ENCODE measurements around the gene ARHGAP27. TPM values are rescaled to one million over a fixed set of nuclear protein-coding genes. Genes with fewer than 3 reads are reported as not detected.

ARHGAP27 gene
- total and polyA plus RNA-seq, 2 of the 13 experiments (the other 11 are each of a cell fraction or from before 2014, with no cell fraction given) = 15.5 to 18.9 TPM

DNA sequence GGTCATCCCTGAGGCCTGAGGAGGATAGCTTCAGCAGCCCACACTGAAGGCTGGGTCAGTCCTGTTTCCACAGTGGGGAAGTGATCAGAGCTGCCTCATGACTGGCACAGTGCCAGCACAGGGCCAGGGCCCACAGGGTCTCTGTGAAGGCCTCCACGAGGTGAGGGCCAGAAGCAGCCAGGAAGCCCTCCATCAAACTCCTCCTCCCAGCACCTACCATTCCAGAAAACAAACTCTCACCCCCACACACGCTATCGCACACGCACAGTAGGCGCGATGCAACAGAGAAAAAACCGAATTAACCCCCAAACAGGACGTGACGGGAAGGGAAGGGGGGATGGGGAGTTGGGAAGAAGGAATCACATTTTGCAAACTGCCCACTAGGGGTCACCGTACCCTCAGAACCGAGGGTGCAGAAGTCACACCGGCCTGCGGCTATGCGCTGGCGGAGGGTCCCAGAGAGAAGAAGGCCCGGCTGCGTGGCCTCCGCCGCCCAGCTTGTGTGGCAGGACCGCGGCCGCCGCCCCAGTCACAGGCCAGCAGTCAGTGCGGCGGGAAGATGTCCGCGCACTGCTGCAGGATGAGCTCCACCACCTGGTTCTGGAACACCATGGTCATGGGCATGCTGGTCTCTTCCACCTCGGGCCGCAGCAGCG, 37.6 kb downstream of the ARHGAP27 start (continued):
- TF ChIP-seq, protein P1, sequence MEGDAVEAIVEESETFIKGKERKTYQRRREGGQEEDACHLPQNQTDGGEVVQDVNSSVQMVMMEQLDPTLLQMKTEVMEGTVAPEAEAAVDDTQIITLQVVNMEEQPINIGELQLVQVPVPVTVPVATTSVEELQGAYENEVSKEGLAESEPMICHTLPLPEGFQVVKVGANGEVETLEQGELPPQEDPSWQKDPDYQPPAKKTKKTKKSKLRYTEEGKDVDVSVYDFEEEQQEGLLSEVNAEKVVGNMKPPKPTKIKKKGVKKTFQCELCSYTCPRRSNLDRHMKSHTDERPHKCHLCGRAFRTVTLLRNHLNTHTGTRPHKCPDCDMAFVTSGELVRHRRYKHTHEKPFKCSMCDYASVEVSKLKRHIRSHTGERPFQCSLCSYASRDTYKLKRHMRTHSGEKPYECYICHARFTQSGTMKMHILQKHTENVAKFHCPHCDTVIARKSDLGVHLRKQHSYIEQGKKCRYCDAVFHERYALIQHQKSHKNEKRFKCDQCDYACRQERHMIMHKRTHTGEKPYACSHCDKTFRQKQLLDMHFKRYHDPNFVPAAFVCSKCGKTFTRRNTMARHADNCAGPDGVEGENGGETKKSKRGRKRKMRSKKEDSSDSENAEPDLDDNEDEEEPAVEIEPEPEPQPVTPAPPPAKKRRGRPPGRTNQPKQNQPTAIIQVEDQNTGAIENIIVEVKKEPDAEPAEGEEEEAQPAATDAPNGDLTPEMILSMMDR (CRISPR knock-in tag; IDR thresholded peaks at IDR 0.05) = peak; percentile 97
- TF ChIP-seq RAD21 (CRISPR knock-in tag; IDR thresholded peaks at IDR 0.05) (peak; percentile 96), ZNF781 (CRISPR knock-in tag; IDR thresholded peaks at IDR 0.05; ENCODE audit: borderline replicate concordance, not compliant biosample characterization) (peak; percentile 48), ERF (CRISPR knock-in tag; IDR thresholded peaks at IDR 0.05) (peak; percentile 74; the same call in 1 of the 2 replicates), DNMT1 (CRISPR knock-in tag; IDR thresholded peaks at IDR 0.05) (peak; percentile 74; the same call in 1 of the 2 replicates), NR2F6 (IDR thresholded peaks at IDR 0.05) (no peak), NR2F6 (CRISPR knock-in tag; IDR thresholded peaks at IDR 0.05) (peak; percentile 27; the same call in 1 of the 2 replicates), PITX1 (CRISPR knock-in tag; IDR thresholded peaks at IDR 0.05) (peak; percentile 21; the same call in 1 of the 2 replicates)
- TF ChIP-seq, protein P2, sequence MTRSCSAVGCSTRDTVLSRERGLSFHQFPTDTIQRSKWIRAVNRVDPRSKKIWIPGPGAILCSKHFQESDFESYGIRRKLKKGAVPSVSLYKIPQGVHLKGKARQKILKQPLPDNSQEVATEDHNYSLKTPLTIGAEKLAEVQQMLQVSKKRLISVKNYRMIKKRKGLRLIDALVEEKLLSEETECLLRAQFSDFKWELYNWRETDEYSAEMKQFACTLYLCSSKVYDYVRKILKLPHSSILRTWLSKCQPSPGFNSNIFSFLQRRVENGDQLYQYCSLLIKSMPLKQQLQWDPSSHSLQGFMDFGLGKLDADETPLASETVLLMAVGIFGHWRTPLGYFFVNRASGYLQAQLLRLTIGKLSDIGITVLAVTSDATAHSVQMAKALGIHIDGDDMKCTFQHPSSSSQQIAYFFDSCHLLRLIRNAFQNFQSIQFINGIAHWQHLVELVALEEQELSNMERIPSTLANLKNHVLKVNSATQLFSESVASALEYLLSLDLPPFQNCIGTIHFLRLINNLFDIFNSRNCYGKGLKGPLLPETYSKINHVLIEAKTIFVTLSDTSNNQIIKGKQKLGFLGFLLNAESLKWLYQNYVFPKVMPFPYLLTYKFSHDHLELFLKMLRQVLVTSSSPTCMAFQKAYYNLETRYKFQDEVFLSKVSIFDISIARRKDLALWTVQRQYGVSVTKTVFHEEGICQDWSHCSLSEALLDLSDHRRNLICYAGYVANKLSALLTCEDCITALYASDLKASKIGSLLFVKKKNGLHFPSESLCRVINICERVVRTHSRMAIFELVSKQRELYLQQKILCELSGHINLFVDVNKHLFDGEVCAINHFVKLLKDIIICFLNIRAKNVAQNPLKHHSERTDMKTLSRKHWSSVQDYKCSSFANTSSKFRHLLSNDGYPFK (CRISPR knock-in tag; IDR thresholded peaks at IDR 0.05; ENCODE audit: borderline replicate concordance) = no peak
- TF ChIP-seq, protein P3, sequence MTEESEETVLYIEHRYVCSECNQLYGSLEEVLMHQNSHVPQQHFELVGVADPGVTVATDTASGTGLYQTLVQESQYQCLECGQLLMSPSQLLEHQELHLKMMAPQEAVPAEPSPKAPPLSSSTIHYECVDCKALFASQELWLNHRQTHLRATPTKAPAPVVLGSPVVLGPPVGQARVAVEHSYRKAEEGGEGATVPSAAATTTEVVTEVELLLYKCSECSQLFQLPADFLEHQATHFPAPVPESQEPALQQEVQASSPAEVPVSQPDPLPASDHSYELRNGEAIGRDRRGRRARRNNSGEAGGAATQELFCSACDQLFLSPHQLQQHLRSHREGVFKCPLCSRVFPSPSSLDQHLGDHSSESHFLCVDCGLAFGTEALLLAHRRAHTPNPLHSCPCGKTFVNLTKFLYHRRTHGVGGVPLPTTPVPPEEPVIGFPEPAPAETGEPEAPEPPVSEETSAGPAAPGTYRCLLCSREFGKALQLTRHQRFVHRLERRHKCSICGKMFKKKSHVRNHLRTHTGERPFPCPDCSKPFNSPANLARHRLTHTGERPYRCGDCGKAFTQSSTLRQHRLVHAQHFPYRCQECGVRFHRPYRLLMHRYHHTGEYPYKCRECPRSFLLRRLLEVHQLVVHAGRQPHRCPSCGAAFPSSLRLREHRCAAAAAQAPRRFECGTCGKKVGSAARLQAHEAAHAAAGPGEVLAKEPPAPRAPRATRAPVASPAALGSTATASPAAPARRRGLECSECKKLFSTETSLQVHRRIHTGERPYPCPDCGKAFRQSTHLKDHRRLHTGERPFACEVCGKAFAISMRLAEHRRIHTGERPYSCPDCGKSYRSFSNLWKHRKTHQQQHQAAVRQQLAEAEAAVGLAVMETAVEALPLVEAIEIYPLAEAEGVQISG (CRISPR knock-in tag; IDR thresholded peaks at IDR 0.05) = 0 out of 2 replicates have a peak, but pooled peaks have one; percentile 2
- TF ChIP-seq, protein P4, sequence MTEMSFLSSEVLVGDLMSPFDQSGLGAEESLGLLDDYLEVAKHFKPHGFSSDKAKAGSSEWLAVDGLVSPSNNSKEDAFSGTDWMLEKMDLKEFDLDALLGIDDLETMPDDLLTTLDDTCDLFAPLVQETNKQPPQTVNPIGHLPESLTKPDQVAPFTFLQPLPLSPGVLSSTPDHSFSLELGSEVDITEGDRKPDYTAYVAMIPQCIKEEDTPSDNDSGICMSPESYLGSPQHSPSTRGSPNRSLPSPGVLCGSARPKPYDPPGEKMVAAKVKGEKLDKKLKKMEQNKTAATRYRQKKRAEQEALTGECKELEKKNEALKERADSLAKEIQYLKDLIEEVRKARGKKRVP (CRISPR knock-in tag; IDR thresholded peaks at IDR 0.05) = no peak
- TF ChIP-seq, protein P5, sequence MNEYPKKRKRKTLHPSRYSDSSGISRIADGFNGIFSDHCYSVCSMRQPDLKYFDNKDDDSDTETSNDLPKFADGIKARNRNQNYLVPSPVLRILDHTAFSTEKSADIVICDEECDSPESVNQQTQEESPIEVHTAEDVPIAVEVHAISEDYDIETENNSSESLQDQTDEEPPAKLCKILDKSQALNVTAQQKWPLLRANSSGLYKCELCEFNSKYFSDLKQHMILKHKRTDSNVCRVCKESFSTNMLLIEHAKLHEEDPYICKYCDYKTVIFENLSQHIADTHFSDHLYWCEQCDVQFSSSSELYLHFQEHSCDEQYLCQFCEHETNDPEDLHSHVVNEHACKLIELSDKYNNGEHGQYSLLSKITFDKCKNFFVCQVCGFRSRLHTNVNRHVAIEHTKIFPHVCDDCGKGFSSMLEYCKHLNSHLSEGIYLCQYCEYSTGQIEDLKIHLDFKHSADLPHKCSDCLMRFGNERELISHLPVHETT (CRISPR knock-in tag; conservative IDR thresholded peaks at IDR 0.05) = no peak
- TF ChIP-seq, protein P6, sequence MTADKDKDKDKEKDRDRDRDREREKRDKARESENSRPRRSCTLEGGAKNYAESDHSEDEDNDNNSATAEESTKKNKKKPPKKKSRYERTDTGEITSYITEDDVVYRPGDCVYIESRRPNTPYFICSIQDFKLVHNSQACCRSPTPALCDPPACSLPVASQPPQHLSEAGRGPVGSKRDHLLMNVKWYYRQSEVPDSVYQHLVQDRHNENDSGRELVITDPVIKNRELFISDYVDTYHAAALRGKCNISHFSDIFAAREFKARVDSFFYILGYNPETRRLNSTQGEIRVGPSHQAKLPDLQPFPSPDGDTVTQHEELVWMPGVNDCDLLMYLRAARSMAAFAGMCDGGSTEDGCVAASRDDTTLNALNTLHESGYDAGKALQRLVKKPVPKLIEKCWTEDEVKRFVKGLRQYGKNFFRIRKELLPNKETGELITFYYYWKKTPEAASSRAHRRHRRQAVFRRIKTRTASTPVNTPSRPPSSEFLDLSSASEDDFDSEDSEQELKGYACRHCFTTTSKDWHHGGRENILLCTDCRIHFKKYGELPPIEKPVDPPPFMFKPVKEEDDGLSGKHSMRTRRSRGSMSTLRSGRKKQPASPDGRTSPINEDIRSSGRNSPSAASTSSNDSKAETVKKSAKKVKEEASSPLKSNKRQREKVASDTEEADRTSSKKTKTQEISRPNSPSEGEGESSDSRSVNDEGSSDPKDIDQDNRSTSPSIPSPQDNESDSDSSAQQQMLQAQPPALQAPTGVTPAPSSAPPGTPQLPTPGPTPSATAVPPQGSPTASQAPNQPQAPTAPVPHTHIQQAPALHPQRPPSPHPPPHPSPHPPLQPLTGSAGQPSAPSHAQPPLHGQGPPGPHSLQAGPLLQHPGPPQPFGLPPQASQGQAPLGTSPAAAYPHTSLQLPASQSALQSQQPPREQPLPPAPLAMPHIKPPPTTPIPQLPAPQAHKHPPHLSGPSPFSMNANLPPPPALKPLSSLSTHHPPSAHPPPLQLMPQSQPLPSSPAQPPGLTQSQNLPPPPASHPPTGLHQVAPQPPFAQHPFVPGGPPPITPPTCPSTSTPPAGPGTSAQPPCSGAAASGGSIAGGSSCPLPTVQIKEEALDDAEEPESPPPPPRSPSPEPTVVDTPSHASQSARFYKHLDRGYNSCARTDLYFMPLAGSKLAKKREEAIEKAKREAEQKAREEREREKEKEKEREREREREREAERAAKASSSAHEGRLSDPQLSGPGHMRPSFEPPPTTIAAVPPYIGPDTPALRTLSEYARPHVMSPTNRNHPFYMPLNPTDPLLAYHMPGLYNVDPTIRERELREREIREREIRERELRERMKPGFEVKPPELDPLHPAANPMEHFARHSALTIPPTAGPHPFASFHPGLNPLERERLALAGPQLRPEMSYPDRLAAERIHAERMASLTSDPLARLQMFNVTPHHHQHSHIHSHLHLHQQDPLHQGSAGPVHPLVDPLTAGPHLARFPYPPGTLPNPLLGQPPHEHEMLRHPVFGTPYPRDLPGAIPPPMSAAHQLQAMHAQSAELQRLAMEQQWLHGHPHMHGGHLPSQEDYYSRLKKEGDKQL (CRISPR knock-in tag; IDR thresholded peaks at IDR 0.05; ENCODE audit: low read depth) = no peak

Measured in HepG2 (cell line).